BLaER1 (cell line): ENCODE results near the gene CLASP1.
A peak's percentile ranks its signal among the peaks of the same experiment; 100 is the strongest.
"Not testable (repeated sequence)": the region's sequence is repeated elsewhere in the genome, so short reads cannot be mapped to it uniquely, and the experiment has no call there.

Source experiments
- H3K27ac ChIP-seq: shearing (Covaris generic); formaldehyde crosslinking; 2 replicates; pipeline ENCODE4 v1.8.1; 2022
- H3K27me3 ChIP-seq: shearing (Covaris generic); formaldehyde crosslinking; 2 replicates; pipeline ENCODE4 v1.8.1; 2022
- H3K36me3 ChIP-seq: shearing (Covaris generic); formaldehyde crosslinking; 2 replicates; pipeline ENCODE4 v1.8.1; 2022
- H3K4me1 ChIP-seq: shearing (Covaris generic); formaldehyde crosslinking; 2 replicates; pipeline ENCODE4 v1.8.1; 2022
- H3K4me2 ChIP-seq: shearing (Covaris generic); formaldehyde crosslinking; 2 replicates; pipeline ENCODE4 v1.8.1; 2022
- H3K4me3 ChIP-seq: shearing (Covaris generic); formaldehyde crosslinking; 2 replicates; pipeline ENCODE4 v1.8.1; 2022
- H3K9ac ChIP-seq: shearing (Covaris generic); formaldehyde crosslinking; 2 replicates; pipeline ENCODE4 v1.8.1; 2022
- H3K9me3 ChIP-seq: shearing (Covaris generic); formaldehyde crosslinking; 2 replicates; pipeline ENCODE4 v1.8.1; 2022
- H4K20me1 ChIP-seq: shearing (Covaris generic); formaldehyde crosslinking; 2 replicates; pipeline ENCODE4 v1.8.1; 2022
- Cebpa-rat ChIP-seq: shearing (Covaris generic); IDR thresholded peaks from 2 replicates; pipeline ENCODE4 v1.8.1; 2022

Gene CLASP1

GRCh38 chr2:121664086-121664485, 14.8 kb upstream of the CLASP1 start:
- Histone ChIP-seq H3K4me1 (no peaks in the 10 kb centered on the region), H3K9me3 (peaks cover 15% of the 10 kb centered on the region), H3K4me2 (no peak overlapping the region), H3K27ac (no peak overlapping the region), H3K27me3 (no peaks in the 10 kb centered on the region), H3K4me3 (no peak overlapping the region), H3K36me3 (peaks cover 25% of the 10 kb centered on the region), H3K9ac (no peak overlapping the region), H4K20me1 (no peaks in the 10 kb centered on the region)
- TF ChIP-seq Cebpa-rat: no peak

- no peaks in the 10 kb centered on the region; the same call in 1 of the 2 replicates for H4K20me1 ChIP-seq
- H3K9ac ChIP-seq: no peak overlapping the region
- H3K27ac ChIP-seq: no peak overlapping the region
- no peaks in the 10 kb centered on the region for H3K27me3 ChIP-seq
- no peak overlapping the region for H3K4me3 ChIP-seq
- H3K36me3 ChIP-seq: peaks cover 32% of the 10 kb centered on the region
- no peak for TF ChIP-seq Cebpa-rat
- no peaks in the 10 kb centered on the region for H3K4me1 ChIP-seq
- H3K4me2 ChIP-seq: no peak overlapping the region
- H3K9me3 ChIP-seq: peaks cover 8% of the 10 kb centered on the region; the same call in 1 of the 2 replicates
Observed at GRCh38 chr2:121663434-121663833, 14.2 kb upstream of the CLASP1 start.

GRCh38 chr2:121662656-121663055, 13.4 kb upstream of the CLASP1 start:
- Histone ChIP-seq H3K27ac (no peak overlapping the region), H3K4me3 (no peak overlapping the region), H3K4me2 (no peak overlapping the region), H3K27me3 (no peaks in the 10 kb centered on the region), H3K9ac (no peak overlapping the region), H3K4me1 (no peaks in the 10 kb centered on the region), H3K36me3 (peaks cover 27% of the 10 kb centered on the region), H3K9me3 (peaks cover under 1% of the 10 kb centered on the region; the same call in 1 of the 2 replicates), H4K20me1 (no peaks in the 10 kb centered on the region; the same call in 1 of the 2 replicates)
- TF ChIP-seq Cebpa-rat: no peak

- Histone ChIP-seq H3K4me1 (no peaks in the 10 kb centered on the region), H3K4me2 (no peak overlapping the region), H3K36me3 (peaks cover 39% of the 10 kb centered on the region), H4K20me1 (no peaks in the 10 kb centered on the region; the same call in 1 of the 2 replicates), H3K9me3 (no peaks in the 10 kb centered on the region), H3K27me3 (no peaks in the 10 kb centered on the region), H3K9ac (no peak overlapping the region), H3K27ac (no peak overlapping the region), H3K4me3 (no peak overlapping the region)
- no peak for TF ChIP-seq Cebpa-rat
Observed at GRCh38 chr2:121659933-121660332, 10.7 kb upstream of the CLASP1 start.

GRCh38 chr2:121658393-121658792, 9.1 kb upstream of the CLASP1 start:
- H4K20me1 ChIP-seq, H3K9ac ChIP-seq, H3K4me3 ChIP-seq, H3K9me3 ChIP-seq, H3K27me3 ChIP-seq, H3K4me2 ChIP-seq, H3K4me1 ChIP-seq, H3K27ac ChIP-seq: not testable (repeated sequence)
- peaks cover 39% of the 10 kb centered on the region for H3K36me3 ChIP-seq

GRCh38 chr2:121653035-121653434, 3.8 kb upstream of the CLASP1 start:
- H4K20me1 ChIP-seq: peaks cover 9% of the 10 kb centered on the region; the same call in 1 of the 2 replicates
- no peak overlapping the region for H3K27ac ChIP-seq
- TF ChIP-seq Cebpa-rat: no peak
- H3K9ac ChIP-seq: no peak overlapping the region
- no peak overlapping the region for H3K4me3 ChIP-seq
- peaks cover 23% of the 10 kb centered on the region for H3K4me1 ChIP-seq
- H3K4me2 ChIP-seq: no peak overlapping the region
- H3K9me3 ChIP-seq: no peaks in the 10 kb centered on the region
- no peaks in the 10 kb centered on the region for H3K27me3 ChIP-seq
- H3K36me3 ChIP-seq: peaks cover 25% of the 10 kb centered on the region

- TF ChIP-seq Cebpa-rat: no peak
- Histone ChIP-seq H3K27ac (peak overlapping the region; percentile 96), H3K36me3 (peaks cover 11% of the 10 kb centered on the region), H4K20me1 (peaks cover 36% of the 10 kb centered on the region), H3K9me3 (no peaks in the 10 kb centered on the region), H3K4me3 (peak overlapping the region; percentile 90), H3K27me3 (no peaks in the 10 kb centered on the region), H3K9ac (peak overlapping the region; percentile 94), H3K4me1 (peaks cover 49% of the 10 kb centered on the region), H3K4me2 (peak overlapping the region; percentile 88)
Observed at GRCh38 chr2:121650315-121650930, 1.2 kb upstream of the CLASP1 start.

GRCh38 chr2:121649596-121650314, 493 bp upstream of the CLASP1 start:
- H3K27ac ChIP-seq: peak overlapping the region; percentile 96
- H3K4me2 ChIP-seq: peak overlapping the region; percentile 88
- H3K4me1 ChIP-seq: peaks cover 56% of the 10 kb centered on the region
- H3K9me3 ChIP-seq: no peaks in the 10 kb centered on the region
- no peak for TF ChIP-seq Cebpa-rat
- peaks cover 12% of the 10 kb centered on the region for H3K36me3 ChIP-seq
- peak overlapping the region; percentile 90 for H3K4me3 ChIP-seq
- peak overlapping the region; percentile 94 for H3K9ac ChIP-seq
- no peaks in the 10 kb centered on the region for H3K27me3 ChIP-seq
- H4K20me1 ChIP-seq: peaks cover 42% of the 10 kb centered on the region

GRCh38 chr2:121648206-121649148, 785 bp downstream of the CLASP1 start:
- Histone ChIP-seq H3K27me3 (no peaks in the 10 kb centered on the region), H3K4me1 (peaks cover 62% of the 10 kb centered on the region), H3K4me3 (peak overlapping the region; percentile 90), H3K36me3 (peaks cover 16% of the 10 kb centered on the region), H3K27ac (peak overlapping the region; percentile 96), H4K20me1 (peaks cover 48% of the 10 kb centered on the region), H3K4me2 (peak overlapping the region; percentile 90), H3K9ac (peak overlapping the region; percentile 94), H3K9me3 (no peaks in the 10 kb centered on the region)
- no peak for TF ChIP-seq Cebpa-rat
